ENCODE data around the gene ADAP1. TPM values are rescaled to one million over a fixed set of nuclear protein-coding genes. Genes with fewer than 3 reads are reported as not detected.

ADAP1 gene
- total and polyA plus RNA-seq, 2 of the 13 experiments (the other 11 are each of a cell fraction or from before 2014, with no cell fraction given): 10.5 to 24.6 TPM

DNA sequence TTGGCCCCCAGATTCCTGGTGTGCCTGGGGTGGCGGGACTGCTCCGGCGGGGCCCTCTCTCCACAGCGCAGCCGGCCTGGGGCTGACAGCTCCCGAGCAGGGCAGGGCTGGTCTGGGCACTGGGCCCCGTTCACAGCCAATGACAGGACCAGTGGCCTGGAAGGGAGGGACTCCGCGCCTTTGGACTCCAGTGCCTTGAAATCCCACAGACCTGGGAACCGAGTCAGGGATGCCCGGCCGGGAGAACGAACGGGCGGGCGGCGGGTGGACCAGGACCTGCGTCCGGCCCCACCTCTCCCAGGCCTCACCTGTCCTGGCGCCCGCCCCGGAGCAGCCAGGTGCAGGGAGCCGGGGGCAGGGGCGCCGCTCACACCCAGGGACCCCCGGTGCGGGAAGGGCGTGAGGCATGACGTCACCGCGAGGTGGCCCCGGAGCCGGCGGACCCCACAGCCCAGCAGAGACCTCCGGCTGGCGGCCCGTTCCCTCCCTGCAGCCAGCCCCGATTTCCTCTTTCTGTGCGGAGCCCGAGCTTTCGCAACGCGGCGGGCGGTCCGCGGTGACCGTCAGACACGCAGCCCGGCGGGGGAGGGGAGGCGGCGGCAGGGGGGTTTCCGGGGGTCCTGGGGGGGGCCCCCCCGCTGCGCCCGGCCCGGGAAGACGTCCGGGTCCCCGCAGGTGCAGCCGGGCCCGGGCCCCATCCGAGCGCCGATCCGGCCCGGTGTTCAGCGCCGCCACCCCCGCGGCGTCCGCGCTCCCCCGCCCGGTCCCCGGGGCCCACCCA is 743 bp downstream of the ADAP1 start (continued):
- TF ChIP-seq, protein P1, sequence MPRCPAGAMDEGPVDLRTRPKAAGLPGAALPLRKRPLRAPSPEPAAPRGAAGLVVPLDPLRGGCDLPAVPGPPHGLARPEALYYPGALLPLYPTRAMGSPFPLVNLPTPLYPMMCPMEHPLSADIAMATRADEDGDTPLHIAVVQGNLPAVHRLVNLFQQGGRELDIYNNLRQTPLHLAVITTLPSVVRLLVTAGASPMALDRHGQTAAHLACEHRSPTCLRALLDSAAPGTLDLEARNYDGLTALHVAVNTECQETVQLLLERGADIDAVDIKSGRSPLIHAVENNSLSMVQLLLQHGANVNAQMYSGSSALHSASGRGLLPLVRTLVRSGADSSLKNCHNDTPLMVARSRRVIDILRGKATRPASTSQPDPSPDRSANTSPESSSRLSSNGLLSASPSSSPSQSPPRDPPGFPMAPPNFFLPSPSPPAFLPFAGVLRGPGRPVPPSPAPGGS (CRISPR knock-in tag; IDR thresholded peaks at IDR 0.05): peak; percentile 48; the same call in 1 of the 2 replicates
- no peak for TF ChIP-seq RFX3 (CRISPR knock-in tag; IDR thresholded peaks at IDR 0.05)
- TF ChIP-seq, protein P2, sequence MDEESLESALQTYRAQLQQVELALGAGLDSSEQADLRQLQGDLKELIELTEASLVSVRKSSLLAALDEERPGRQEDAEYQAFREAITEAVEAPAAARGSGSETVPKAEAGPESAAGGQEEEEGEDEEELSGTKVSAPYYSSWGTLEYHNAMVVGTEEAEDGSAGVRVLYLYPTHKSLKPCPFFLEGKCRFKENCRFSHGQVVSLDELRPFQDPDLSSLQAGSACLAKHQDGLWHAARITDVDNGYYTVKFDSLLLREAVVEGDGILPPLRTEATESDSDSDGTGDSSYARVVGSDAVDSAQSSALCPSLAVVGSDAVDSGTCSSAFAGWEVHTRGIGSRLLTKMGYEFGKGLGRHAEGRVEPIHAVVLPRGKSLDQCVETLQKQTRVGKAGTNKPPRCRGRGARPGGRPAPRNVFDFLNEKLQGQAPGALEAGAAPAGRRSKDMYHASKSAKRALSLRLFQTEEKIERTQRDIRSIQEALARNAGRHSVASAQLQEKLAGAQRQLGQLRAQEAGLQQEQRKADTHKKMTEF (CRISPR knock-in tag; IDR thresholded peaks at IDR 0.05): peak; percentile 48; the same call in 1 of the 2 replicates
- TF ChIP-seq ZFP36L1 (CRISPR knock-in tag; IDR thresholded peaks at IDR 0.05): no peak
- TF ChIP-seq, protein P3, sequence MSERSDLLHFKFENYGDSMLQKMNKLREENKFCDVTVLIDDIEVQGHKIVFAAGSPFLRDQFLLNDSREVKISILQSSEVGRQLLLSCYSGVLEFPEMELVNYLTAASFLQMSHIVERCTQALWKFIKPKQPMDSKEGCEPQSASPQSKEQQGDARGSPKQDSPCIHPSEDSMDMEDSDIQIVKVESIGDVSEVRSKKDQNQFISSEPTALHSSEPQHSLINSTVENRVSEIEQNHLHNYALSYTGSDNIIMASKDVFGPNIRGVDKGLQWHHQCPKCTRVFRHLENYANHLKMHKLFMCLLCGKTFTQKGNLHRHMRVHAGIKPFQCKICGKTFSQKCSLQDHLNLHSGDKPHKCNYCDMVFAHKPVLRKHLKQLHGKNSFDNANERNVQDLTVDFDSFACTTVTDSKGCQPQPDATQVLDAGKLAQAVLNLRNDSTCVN (CRISPR knock-in tag; IDR thresholded peaks at IDR 0.05; ENCODE audit: borderline replicate concordance): no peak
- TF ChIP-seq, protein P4, sequence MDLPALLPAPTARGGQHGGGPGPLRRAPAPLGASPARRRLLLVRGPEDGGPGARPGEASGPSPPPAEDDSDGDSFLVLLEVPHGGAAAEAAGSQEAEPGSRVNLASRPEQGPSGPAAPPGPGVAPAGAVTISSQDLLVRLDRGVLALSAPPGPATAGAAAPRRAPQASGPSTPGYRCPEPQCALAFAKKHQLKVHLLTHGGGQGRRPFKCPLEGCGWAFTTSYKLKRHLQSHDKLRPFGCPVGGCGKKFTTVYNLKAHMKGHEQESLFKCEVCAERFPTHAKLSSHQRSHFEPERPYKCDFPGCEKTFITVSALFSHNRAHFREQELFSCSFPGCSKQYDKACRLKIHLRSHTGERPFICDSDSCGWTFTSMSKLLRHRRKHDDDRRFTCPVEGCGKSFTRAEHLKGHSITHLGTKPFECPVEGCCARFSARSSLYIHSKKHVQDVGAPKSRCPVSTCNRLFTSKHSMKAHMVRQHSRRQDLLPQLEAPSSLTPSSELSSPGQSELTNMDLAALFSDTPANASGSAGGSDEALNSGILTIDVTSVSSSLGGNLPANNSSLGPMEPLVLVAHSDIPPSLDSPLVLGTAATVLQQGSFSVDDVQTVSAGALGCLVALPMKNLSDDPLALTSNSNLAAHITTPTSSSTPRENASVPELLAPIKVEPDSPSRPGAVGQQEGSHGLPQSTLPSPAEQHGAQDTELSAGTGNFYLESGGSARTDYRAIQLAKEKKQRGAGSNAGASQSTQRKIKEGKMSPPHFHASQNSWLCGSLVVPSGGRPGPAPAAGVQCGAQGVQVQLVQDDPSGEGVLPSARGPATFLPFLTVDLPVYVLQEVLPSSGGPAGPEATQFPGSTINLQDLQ (CRISPR knock-in tag; IDR thresholded peaks at IDR 0.05): 0 out of 2 replicates have a peak, but pooled peaks have one; percentile 36
- no peak for TF ChIP-seq ZNF619 (CRISPR knock-in tag; IDR thresholded peaks at IDR 0.05)
- no peak for TF ChIP-seq RFXANK (CRISPR knock-in tag; IDR thresholded peaks at IDR 0.05)
- TF ChIP-seq ZFP36L2 (CRISPR knock-in tag; IDR thresholded peaks at IDR 0.05): no peak
- TF ChIP-seq, protein P5, sequence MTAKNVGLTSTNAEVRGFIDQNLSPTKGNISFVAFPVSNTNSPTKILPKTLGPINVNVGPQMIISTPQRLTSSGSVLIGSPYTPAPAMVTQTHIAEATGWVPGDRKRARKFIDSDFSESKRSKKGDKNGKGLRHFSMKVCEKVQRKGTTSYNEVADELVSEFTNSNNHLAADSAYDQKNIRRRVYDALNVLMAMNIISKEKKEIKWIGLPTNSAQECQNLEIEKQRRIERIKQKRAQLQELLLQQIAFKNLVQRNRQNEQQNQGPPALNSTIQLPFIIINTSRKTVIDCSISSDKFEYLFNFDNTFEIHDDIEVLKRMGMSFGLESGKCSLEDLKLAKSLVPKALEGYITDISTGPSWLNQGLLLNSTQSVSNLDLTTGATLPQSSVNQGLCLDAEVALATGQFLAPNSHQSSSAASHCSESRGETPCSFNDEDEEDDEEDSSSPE (CRISPR knock-in tag; IDR thresholded peaks at IDR 0.05): no peak
- TF ChIP-seq, protein P6, sequence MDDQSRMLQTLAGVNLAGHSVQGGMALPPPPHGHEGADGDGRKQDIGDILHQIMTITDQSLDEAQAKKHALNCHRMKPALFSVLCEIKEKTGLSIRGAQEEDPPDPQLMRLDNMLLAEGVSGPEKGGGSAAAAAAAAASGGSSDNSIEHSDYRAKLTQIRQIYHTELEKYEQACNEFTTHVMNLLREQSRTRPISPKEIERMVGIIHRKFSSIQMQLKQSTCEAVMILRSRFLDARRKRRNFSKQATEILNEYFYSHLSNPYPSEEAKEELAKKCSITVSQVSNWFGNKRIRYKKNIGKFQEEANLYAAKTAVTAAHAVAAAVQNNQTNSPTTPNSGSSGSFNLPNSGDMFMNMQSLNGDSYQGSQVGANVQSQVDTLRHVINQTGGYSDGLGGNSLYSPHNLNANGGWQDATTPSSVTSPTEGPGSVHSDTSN (CRISPR knock-in tag; IDR thresholded peaks at IDR 0.05; ENCODE audit: borderline replicate concordance): no peak
- TF ChIP-seq POLR2AphosphoS2 (IDR thresholded peaks at IDR 0.05; ENCODE audit: low read depth, low read length): no peak
- TF ChIP-seq SAP130 (CRISPR knock-in tag; IDR thresholded peaks at IDR 0.05; ENCODE audit: low read depth): peak; percentile 78
- TF ChIP-seq ZNF720 (CRISPR knock-in tag; IDR thresholded peaks at IDR 0.05): no peak
- TF ChIP-seq PRMT3 (CRISPR knock-in tag; IDR thresholded peaks at IDR 0.05; ENCODE audit: borderline replicate concordance, low read depth): no peak
- TF ChIP-seq KAT7 (CRISPR knock-in tag; IDR thresholded peaks at IDR 0.05; ENCODE audit: borderline replicate concordance): peak; percentile 31; the same call in 1 of the 2 replicates
- no peak; the same call in 1 of the 2 replicates for TF ChIP-seq CBX5 (CRISPR knock-in tag; IDR thresholded peaks at IDR 0.05; ENCODE audit: borderline replicate concordance)
- TF ChIP-seq, protein P7, sequence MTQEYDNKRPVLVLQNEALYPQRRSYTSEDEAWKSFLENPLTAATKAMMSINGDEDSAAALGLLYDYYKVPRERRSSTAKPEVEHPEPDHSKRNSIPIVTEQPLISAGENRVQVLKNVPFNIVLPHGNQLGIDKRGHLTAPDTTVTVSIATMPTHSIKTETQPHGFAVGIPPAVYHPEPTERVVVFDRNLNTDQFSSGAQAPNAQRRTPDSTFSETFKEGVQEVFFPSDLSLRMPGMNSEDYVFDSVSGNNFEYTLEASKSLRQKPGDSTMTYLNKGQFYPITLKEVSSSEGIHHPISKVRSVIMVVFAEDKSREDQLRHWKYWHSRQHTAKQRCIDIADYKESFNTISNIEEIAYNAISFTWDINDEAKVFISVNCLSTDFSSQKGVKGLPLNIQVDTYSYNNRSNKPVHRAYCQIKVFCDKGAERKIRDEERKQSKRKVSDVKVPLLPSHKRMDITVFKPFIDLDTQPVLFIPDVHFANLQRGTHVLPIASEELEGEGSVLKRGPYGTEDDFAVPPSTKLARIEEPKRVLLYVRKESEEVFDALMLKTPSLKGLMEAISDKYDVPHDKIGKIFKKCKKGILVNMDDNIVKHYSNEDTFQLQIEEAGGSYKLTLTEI (CRISPR knock-in tag; conservative IDR thresholded peaks at IDR 0.05): no peak
